ENCODE measurements around the gene RRM1.

RRM1 gene

DNA sequence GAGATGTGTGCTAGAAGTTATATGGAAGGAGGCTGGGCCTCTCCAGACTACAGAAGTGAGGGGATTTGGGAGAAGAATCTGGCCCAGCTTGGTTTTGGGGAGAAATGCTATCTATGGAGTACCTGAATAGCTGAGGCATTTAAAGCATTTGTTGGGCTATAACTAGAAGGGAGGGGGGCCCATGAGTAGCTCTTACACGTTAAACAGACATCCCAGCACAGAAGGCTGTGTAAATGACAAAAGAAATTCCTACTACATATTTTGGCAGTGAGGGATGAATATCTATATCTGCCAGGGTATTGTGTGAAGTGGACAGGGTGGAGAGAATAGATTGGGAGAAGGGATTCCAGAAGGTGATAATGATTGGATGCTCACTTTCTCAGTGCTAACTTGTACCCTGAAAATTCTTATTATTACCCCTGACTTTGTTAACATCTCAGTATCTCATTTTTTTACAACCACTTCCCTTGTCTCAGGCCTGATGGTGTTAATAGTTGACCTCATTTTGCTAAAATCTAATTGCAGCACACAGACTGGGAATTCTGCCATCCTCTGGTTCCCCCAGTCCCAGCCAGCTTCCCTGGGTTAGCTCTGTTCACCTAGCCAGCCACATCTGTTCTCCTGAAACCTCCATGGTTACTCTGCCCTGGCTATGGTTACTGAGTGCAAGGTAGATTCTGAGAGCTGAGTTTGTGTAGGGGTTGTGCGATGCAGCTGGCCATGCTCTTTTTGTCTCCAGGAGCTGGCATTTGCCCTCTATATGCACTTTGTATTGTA, 28.8 kb upstream of the RRM1 start:
- TF ChIP-seq, protein P1, sequence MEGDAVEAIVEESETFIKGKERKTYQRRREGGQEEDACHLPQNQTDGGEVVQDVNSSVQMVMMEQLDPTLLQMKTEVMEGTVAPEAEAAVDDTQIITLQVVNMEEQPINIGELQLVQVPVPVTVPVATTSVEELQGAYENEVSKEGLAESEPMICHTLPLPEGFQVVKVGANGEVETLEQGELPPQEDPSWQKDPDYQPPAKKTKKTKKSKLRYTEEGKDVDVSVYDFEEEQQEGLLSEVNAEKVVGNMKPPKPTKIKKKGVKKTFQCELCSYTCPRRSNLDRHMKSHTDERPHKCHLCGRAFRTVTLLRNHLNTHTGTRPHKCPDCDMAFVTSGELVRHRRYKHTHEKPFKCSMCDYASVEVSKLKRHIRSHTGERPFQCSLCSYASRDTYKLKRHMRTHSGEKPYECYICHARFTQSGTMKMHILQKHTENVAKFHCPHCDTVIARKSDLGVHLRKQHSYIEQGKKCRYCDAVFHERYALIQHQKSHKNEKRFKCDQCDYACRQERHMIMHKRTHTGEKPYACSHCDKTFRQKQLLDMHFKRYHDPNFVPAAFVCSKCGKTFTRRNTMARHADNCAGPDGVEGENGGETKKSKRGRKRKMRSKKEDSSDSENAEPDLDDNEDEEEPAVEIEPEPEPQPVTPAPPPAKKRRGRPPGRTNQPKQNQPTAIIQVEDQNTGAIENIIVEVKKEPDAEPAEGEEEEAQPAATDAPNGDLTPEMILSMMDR (conservative IDR thresholded peaks at IDR 0.05; ENCODE audit: low read depth, low read length) = no peak
- H3K4me3 ChIP-seq (ENCODE audit: low read depth, low read length) = no peak overlapping the region
- DNase-seq (ENCODE audit: low read depth) = no peak

DNA sequence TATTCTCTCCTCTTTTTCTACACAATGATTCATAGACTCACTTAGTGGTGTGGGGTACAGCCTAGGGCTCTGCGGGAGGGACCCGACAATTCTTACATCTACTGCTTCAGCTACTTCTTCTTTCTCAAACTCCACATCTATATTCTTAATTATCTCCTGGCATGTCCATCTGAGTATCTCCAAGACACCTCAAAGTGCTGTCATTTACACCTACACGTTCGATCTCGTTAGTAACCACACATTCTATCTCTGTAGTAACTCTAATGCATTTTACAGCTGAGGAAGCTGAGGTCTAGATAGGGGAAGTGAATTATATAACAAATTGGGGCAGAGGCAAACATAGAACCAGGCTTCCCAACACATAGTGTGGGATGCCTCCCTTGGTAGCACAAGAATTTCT, 27.7 kb upstream of the RRM1 start:
- TF ChIP-seq, protein P1 (conservative IDR thresholded peaks at IDR 0.05; ENCODE audit: low read depth, low read length) = no peak
- no peak overlapping the region for H3K4me3 ChIP-seq (ENCODE audit: low read depth, low read length)
- no peak for DNase-seq (ENCODE audit: low read depth)

DNA sequence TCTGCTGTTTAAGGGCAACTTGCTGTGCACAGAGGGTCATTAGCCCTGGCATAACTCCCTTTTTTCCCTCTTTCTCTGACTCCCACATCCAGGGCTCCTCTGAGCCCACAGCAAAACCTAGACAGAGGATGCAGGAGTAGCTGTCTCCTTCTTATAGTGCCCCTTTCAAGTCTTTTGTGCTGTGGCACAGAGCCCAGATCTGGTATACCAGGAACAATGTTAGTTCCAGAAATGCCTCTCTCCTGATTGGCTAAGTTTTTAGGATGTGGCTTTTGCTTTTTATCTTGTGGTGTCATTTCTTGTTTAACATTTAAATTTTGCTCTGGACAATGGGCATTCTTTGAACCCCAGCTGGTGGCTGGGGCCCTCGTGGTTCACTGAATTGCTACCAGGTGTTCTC, 25.6 kb upstream of the RRM1 start:
- TF ChIP-seq, protein P1 (conservative IDR thresholded peaks at IDR 0.05; ENCODE audit: low read depth, low read length) = no peak
- no peak overlapping the region for H3K4me3 ChIP-seq (ENCODE audit: low read depth, low read length)
- no peak for DNase-seq (ENCODE audit: low read depth)

DNA sequence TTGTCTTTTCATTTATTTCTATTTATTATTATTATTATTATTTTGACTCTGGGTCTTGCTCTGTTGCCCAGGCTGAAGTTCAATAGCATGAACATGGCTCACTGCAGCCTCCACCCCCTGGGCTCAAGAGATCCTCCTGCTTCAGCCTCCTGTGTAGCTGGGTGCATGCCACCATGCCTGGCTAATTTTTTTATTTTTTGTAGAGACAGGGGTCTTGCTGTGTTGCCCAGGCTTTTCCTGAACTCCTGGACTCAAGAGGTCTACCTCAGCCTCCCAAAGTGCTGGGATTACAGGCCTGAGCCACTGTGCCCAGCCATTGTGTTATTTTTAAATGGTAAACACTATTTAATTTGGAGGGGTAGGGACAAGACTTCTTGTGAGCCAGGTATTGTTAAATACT, 23.3 kb upstream of the RRM1 start:
- H3K4me3 ChIP-seq (ENCODE audit: low read depth, low read length) = no peak overlapping the region
- TF ChIP-seq, protein P1 (conservative IDR thresholded peaks at IDR 0.05; ENCODE audit: low read depth, low read length) = no peak
- no peak for DNase-seq (ENCODE audit: low read depth)

DNA sequence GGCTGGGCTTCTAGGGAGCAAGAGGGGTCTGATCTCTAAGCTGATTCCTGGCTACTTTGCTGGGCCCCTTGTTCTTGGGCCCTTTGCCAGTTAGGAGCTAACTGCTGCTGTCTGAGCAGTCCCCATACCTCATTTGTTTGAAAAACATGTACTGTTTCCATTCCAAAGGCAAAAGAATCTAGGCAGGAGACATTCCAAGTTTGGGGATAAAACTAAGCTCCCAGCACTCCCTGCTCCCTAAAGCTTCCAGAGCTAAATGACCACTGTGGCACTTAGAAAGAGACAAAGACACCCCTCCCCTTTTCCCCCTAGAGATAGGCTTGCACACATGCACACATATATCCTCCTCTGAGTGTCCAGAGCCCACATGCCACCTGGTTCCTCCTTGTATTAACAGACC, 22.7 kb upstream of the RRM1 start:
- H3K4me3 ChIP-seq (ENCODE audit: low read depth, low read length) = no peak overlapping the region
- DNase-seq (ENCODE audit: low read depth) = no peak
- TF ChIP-seq, protein P1 (conservative IDR thresholded peaks at IDR 0.05; ENCODE audit: low read depth, low read length) = no peak

DNA sequence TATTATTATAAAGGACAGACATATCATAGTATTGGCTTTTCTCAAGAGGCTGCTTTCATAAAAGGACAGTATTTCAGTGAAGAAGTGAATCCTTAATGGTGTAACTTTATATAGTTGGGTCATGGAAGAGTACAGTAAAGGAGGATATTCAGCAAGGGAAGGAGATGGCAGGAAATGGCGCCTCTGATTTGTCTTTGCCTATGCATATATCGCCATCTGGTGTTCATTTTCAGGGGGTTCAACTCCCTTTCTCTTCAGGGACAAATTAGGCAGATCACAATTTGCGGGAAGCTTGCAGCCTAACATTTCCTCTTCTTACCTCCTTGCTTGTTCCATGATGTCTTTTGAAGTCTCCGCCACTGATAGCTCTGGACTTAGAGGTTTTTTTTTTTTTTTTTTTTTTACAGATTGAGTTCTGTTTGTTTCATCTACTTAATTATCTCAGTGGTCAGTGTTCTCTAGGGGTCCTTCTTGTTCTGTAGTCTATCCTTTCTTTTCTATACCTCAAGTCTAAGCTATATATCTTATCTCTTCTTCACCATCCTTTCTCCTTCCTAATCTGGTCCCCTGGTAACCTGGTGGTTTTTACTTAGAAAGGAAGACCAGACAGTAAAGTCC, 21.8 kb upstream of the RRM1 start:
- peak; percentile 90 for DNase-seq (ENCODE audit: low read depth)
- TF ChIP-seq, protein P1 (conservative IDR thresholded peaks at IDR 0.05; ENCODE audit: low read depth, low read length) = peak; percentile 89
- no peak overlapping the region for H3K4me3 ChIP-seq (ENCODE audit: low read depth, low read length)

DNA sequence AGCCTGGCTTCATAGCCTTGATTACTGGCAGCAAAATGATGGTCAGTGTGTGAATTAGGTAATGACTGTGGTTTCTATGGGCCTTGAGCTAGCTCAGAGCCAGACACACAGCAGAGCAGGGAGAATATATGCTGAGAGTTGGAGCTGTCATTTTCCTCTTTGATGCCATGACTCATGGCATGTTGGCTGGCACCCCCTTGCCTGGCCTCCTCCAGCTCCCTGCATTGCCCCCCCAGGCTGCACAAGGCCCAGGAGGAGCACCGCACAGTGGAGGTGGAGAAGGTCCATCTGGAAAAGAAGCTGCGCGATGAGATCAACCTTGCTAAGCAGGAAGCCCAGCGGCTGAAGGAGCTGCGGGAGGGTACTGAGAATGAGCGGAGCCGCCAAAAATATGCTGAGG, 20.3 kb upstream of the RRM1 start:
- no peak for DNase-seq (ENCODE audit: low read depth)
- TF ChIP-seq, protein P1 (conservative IDR thresholded peaks at IDR 0.05; ENCODE audit: low read depth, low read length) = no peak
- no peak overlapping the region for H3K4me3 ChIP-seq (ENCODE audit: low read depth, low read length)
